Rectal smooth muscle tissue (tissue), 1 donor: ENCODE results near the gene TNIK.

Source experiments
- H3K27ac ChIP-seq: one replicate; pipeline ENCODE4 v1.7.0; 2013; ENCODE audit warnings: low read depth, low read length, inconsistent platforms
- H3K27me3 ChIP-seq: one replicate; pipeline ENCODE4 v1.7.0; 2013; ENCODE audit warnings: low read length; ENCODE audit not compliant: control insufficient read depth, insufficient read depth
- H3K36me3 ChIP-seq: one replicate; pipeline ENCODE4 v1.7.0; 2013; ENCODE audit warnings: low read length; ENCODE audit not compliant: control insufficient read depth, insufficient read depth
- H3K4me1 ChIP-seq: one replicate; pipeline ENCODE4 v1.7.0; 2013; ENCODE audit warnings: low read length; ENCODE audit not compliant: control insufficient read depth, insufficient read depth
- H3K4me3 ChIP-seq: one replicate; pipeline ENCODE4 v1.7.0; 2013; ENCODE audit warnings: low read length
- H3K9ac ChIP-seq: one replicate; pipeline ENCODE4 v1.7.0; 2013; ENCODE audit warnings: low read length

Gene TNIK

DNA sequence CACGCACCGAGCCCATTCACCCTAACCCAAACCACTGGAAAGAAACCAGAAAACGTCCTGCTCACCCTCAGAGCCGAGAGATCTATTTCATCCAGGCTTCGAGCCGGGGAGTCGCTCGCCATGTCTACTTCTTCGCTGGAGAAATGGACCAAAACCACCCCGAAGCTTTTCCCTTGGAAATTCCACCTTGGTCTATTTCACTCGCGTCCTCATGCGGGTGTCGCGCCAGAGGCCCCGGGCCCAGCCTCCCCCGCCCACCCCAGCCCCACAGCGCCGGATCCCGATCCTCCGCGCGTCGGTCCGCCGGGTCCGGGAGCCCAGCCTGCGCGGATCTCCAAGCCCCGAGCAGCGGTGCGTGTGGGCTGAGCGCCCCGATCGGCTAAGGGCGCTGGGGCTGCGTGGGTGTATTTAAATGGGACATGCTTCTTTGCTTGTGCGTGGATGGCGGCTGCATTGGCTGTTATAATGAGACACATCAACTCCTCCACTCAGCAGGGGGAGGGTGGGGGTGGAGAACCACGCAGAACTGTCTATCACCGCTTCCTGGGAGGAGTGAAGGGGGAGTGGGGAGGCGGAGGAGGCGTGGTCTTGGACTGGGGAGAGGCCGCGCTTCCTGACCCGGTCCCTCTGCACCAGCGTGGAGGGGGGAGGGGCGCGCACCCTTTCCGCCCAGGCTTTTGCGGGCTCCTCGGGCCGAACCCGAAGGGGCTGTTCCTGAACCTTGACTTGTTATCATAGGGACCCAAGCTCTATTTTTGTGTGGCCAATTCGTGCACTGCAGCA, at the start of gene TNIK:
Gene TNIK, minus strand, starts transcription at position 464 of the 783 bp plus-strand sequence. Its CDS starts 342 bp downstream, at position 122.
- Histone ChIP-seq H3K36me3 (no peaks in the 10 kb centered on the region), H3K4me3 (peak within 1 kb of the TSS; percentile 93), H3K27ac (peak within 1 kb of the TSS; percentile 82), H3K27me3 (no peaks in the 10 kb centered on the region), H3K9ac (peak within 1 kb of the TSS; percentile 55), H3K4me1 (peaks cover 8% of the 10 kb centered on the region)

DNA sequence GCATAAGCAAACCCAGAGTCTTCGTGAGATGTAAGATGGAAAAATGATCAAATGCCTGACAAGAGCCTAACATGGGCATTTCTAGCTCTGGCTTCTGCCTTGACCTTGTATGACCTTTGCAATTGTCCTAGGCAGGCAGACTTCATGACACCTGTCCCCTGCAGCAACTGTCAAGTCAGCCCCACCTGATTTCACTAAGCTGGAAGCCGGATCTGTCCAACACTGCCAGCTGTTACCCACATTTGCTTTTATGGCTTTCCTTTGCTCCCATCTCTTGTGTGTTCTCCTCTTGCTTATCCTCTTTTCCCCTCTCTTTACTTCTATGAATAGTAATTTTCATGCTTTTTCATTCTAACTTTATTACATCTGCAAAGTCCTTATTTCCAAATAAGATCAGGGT, 48.5 kb upstream of the TNIK start:
- H3K36me3 ChIP-seq = no peaks in the 10 kb centered on the region
- H3K9ac ChIP-seq = no peak overlapping the region
- no peak overlapping the region for H3K4me3 ChIP-seq
- H3K27me3 ChIP-seq = no peaks in the 10 kb centered on the region
- H3K4me1 ChIP-seq = no peaks in the 10 kb centered on the region
- H3K27ac ChIP-seq = no peak overlapping the region

- Histone ChIP-seq H3K9ac (no peak overlapping the region), H3K4me3 (no peak overlapping the region), H3K4me1 (no peaks in the 10 kb centered on the region), H3K27ac (no peak overlapping the region), H3K36me3 (no peaks in the 10 kb centered on the region), H3K27me3 (no peaks in the 10 kb centered on the region)
Observed at GRCh38 chr3:171508206-171508605, 48.0 kb upstream of the TNIK start.

DNA sequence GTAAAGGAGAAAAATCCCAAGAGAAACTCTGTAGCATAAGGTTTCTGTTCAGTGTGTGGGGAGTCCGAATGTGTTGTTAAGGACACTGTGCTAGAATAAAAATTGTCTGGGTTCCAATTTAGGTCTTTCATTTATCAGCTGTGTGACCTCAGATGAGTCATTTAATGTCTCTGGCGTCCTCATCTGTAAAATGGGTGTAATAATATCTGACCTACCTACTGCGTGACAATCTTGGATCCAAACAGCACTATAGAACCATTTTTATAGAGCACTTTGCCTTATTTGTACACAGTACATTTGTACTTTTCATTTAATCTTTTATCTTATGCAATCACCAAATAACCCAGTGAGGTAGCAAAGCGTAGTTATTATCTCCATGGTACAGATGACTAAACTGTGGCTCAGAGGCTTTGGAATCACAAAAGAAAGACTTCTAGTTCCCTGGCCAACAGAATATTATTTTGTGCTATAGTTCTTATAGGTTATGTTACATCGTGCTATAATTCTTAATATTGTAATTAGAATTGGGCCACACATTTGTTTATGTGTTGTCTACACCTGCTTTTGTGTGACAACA, 46.6 kb upstream of the TNIK start:
- H3K9ac ChIP-seq = no peak overlapping the region

GRCh38 chr3:171505822-171506333, 45.7 kb upstream of the TNIK start:
- Histone ChIP-seq H3K9ac (no peak overlapping the region), H3K27ac (no peak overlapping the region), H3K4me1 (no peaks in the 10 kb centered on the region), H3K4me3 (no peak overlapping the region), H3K27me3 (no peaks in the 10 kb centered on the region), H3K36me3 (no peaks in the 10 kb centered on the region)

More for the DNA sequence above, 46.6 kb upstream of the TNIK start:
- Histone ChIP-seq H3K27me3 (no peaks in the 10 kb centered on the region), H3K4me1 (no peaks in the 10 kb centered on the region), H3K4me3 (no peak overlapping the region), H3K36me3 (no peaks in the 10 kb centered on the region), H3K27ac (no peak overlapping the region)

DNA sequence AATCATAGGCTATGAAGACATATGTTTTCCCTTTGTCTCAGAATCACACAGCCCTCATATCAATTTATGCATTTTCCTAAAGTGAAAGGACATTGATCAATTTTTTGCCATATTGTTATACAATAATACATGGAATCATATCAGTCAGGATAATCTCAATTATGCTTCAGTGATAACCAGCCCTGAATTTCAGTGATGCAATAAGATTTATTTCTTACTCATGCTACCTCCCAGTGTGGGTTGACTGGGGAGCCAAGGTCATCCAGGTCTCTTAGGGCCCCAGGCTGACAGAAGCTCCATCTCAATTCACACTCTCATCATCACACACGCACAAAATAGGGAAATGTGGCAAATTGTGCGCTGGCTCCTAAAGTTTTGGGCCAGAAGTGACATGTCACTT, 44.2 kb upstream of the TNIK start:
- Histone ChIP-seq H3K27ac (no peak overlapping the region), H3K4me1 (no peaks in the 10 kb centered on the region), H3K36me3 (no peaks in the 10 kb centered on the region), H3K9ac (no peak overlapping the region), H3K4me3 (no peak overlapping the region), H3K27me3 (no peaks in the 10 kb centered on the region)

DNA sequence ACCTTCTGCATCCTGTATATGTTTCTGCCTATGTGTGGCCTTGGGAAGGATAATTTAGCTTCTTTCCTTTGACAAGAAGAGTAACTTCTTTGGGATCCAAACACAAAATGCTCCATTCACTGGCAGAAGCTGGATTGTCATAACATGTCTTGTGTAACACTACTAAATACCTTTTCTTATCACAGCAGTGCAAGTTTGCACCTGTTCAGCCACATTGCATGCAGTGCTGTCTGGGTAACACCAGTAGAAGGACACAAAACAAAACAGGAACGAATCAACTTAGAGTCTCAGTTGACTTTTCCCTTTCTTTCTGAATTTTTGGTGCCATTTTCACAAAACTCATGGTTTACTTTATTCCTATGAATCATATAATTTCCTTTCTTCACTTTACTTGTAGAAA, 43.6 kb upstream of the TNIK start:
- Histone ChIP-seq H3K36me3 (no peaks in the 10 kb centered on the region), H3K4me1 (no peaks in the 10 kb centered on the region), H3K27me3 (no peaks in the 10 kb centered on the region), H3K9ac (no peak overlapping the region), H3K27ac (no peak overlapping the region), H3K4me3 (no peak overlapping the region)

DNA sequence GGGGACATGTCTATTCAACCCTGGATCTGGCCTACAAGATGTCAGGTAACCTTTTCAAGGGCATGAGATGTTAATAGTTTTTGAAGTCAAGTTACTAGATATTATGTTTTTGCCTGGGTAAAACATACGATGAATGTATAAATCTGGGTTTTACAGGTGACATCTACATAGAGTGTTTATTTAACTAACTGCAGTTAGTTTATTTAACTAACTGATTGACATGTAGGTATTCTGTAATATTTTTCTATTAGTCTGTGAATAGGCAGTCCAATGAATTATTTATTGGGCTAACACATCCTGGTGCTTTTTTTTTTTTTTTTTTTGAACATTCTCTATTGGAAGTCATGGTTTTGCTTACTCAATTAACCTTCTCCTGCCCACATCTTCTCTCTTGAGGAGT, 38.7 kb upstream of the TNIK start:
- Histone ChIP-seq H3K4me3 (no peak overlapping the region), H3K9ac (no peak overlapping the region), H3K27me3 (no peaks in the 10 kb centered on the region), H3K4me1 (no peaks in the 10 kb centered on the region), H3K36me3 (no peaks in the 10 kb centered on the region), H3K27ac (no peak overlapping the region)

- H3K27me3 ChIP-seq = no peaks in the 10 kb centered on the region
- no peaks in the 10 kb centered on the region for H3K36me3 ChIP-seq
- H3K4me3 ChIP-seq = no peak overlapping the region
- no peaks in the 10 kb centered on the region for H3K4me1 ChIP-seq
- no peak overlapping the region for H3K9ac ChIP-seq
- no peak overlapping the region for H3K27ac ChIP-seq
Observed at GRCh38 chr3:171497468-171497867, 37.3 kb upstream of the TNIK start.

- Histone ChIP-seq H3K27ac (no peak overlapping the region), H3K9ac (no peak overlapping the region), H3K27me3 (no peaks in the 10 kb centered on the region), H3K4me3 (no peak overlapping the region), H3K4me1 (no peaks in the 10 kb centered on the region), H3K36me3 (no peaks in the 10 kb centered on the region)
Observed at GRCh38 chr3:171495413-171495812, 35.2 kb upstream of the TNIK start.

DNA sequence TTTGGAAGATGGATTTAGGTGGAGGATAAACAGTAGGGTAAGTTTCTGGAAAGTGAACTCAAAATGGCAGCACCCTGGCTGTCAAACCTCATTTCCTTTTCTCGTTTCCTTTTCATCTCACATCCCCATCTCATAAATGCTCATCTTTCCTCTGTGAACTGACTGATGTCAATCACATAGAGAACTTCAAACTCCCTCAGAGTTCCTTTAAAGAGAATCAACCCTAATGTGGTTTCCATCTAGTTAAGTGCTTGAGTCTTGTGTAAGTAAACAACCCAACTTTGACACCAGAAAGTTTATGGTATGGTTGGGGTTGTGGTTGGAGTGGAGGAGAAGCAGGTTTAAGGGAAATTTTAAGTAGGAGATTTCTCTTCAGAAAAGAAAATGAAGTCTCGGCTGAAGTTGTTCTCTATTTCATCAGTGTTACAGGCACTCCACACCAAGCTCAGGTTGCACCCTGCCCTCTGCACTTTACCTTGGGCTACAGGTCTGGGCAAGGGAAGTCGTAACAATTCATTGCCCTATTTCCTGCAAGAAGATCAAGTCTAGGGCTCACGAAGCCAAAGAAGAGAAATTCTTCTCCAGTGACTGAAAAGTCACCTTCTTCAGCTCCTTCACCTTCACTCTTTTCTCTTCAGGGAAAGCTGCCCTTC, 34.4 kb upstream of the TNIK start:
- H3K4me3 ChIP-seq = no peak overlapping the region

DNA sequence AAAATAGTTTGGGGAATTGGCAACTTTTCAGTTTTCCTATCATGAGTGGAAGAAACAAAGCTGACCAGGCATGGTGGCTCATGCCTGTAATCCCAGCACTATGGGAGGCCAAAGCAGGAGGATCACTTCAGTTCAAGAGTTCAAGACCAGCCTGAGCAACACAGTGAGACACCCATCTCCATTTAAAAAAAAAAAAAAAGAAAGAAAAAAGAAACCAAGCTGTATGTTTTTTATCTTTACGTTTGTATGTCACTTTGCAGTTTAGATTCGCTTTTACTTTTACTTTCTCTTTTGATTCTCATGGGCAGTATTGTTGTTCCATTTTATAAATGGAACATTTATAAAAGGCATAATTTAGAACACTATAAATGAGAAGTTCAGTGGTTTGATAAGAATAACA, 31.2 kb upstream of the TNIK start:
- Histone ChIP-seq H3K27me3 (no peaks in the 10 kb centered on the region), H3K36me3 (no peaks in the 10 kb centered on the region), H3K27ac (no peak overlapping the region), H3K4me1 (no peaks in the 10 kb centered on the region), H3K4me3 (no peak overlapping the region), H3K9ac (no peak overlapping the region)

More for the DNA sequence above, 34.4 kb upstream of the TNIK start:
- no peaks in the 10 kb centered on the region for H3K36me3 ChIP-seq
- no peaks in the 10 kb centered on the region for H3K4me1 ChIP-seq
- H3K27me3 ChIP-seq = no peaks in the 10 kb centered on the region
- H3K27ac ChIP-seq = no peak overlapping the region
- H3K9ac ChIP-seq = no peak overlapping the region
